Measurements from ENCODE around the gene PRF1.
"Not testable (repeated sequence)": the region's sequence is repeated elsewhere in the genome, so short reads cannot be mapped to it uniquely, and the experiment has no call there.

PRF1 gene

GRCh38 chr10:70593513-70593890 is 9.0 kb downstream of the PRF1 start:
- DNase-seq (ENCODE audit: low read depth): no peak

GRCh38 chr10:70592746-70593512 is 9.6 kb downstream of the PRF1 start:
- no peak for DNase-seq (ENCODE audit: low read depth)

- DNase-seq (ENCODE audit: low read depth): no peak
These were observed 10.3 kb downstream of the PRF1 start for GRCh38 chr10:70592186-70592735.

GRCh38 chr10:70590655-70591416 is 11.7 kb downstream of the PRF1 start:
- no peak for DNase-seq (ENCODE audit: low read depth)

DNA sequence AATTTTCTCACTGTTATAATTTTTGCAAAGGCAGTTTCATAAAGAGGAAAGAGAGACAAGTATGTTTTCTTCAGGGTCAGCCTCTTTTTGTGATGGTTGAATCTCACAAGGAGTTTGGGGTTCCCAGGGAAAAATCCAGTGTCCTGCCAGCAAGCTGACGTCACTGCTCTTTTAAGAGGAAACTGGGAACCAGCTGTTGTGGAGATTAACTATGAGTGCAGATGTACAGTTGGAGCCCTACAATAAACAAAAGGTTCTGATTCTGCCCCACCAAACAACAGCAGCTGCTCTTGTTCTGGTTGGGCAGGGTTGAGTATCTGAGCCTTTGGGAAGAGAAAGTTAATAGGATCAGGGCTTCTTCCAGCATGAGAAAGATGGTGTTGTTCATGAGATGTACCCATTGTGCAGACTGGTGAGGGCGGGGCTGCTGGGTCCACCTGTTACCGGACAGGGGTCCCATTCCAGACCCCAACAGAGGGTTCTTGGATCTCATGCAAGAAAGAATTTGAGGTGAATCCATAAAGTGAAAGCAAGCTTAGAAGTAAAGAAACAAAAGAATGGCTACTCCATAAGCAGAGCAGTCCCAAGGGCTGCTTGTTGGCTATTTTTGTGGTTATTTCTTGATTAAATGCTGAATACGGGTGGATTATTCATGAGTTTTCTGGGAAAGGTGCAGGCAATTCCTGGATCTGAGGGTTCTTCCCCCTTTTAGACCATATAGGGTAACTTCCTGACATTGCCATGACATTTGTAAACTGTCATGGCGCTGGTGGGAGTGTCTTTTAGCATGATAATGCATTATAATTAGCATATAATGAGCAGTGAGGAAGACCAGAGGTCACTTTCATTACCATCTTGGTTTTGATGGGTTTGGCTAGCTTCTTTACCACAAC is 12.5 kb downstream of the PRF1 start:
- DNase-seq (ENCODE audit: low read depth): no peak

DNA sequence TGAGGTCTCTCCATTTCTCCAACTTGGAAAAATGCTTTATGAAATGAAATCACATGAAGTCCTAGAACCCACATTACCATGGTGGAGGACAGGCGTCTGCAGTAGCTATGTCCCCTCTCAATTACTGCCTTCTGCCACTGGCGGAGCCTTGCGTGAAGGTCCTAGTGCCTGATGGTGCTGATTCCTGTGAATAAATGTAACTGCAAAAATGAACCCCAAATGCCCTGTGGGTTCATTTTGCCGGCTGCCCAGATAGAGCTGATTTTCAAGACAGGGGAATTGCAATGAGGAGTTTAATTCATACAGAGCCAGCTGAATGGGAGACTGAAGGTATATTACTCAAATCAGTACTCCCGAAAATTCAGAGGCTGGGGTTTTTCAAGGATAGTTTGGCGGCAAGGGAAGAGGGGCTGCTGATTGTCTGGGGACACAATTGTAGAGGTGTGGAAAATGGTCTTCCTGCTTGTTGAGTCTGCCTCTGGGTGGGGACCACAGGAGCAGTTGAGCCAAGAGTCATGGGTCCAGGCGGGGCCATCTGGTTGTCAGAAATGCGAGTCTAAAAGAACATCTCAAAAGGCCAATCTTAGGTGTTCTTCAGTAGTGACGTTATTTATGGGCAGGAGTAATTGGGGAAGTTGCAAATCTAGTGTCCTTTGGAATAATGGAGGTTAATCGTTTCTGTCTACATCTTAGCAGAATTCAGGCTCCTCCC is 13.5 kb downstream of the PRF1 start:
- DNase-seq (ENCODE audit: low read depth): no peak

DNA sequence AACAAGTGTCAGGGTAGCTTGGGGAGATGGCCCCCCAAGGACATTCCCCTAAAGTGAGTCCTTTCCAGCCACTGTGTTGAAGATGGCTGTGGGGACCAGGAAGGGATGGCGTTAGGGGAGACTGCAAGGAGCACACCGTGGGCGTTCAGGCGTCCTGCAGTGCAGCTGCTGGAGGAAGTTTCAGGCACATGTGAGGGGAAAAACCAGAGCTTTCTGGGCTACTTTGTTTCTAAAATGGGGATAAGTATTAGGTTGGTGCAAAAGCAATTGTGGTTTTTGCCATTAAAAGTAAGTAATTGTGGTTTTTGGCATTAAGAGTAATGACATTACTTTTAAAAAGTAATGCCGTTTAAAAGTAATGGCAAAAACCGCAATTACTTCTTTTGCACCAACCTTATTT is 14.3 kb downstream of the PRF1 start:
- DNase-seq (ENCODE audit: low read depth): no peak

DNA sequence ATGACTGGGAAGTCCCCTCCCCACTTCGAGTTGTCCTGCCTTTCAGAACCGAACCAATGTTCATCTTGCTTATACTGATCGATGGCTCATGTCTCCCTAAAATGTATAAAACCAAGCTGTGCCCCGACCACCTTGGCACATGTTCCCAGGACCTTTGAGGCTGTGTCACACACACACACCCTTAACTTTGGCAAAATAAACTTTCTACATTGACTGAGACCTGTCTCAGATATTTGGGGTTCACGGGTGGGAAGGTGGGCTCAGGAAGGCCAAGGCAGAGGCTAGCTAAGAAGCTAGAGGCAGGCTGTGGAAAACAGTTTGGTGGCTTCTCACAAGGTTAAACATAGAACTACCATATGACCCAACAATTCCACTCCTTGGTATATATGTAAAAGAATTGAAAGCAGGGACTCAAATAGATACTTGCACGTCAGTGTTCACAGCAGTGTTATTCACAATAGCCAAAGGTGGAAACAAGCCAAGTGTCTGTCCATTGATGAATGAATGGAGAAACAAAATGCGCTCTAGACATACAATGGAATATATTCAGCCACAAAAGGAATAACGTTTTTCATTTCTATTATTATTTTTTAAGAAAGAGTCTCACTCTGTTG is 15.4 kb downstream of the PRF1 start:
- DNase-seq (ENCODE audit: low read depth): no peak

DNA sequence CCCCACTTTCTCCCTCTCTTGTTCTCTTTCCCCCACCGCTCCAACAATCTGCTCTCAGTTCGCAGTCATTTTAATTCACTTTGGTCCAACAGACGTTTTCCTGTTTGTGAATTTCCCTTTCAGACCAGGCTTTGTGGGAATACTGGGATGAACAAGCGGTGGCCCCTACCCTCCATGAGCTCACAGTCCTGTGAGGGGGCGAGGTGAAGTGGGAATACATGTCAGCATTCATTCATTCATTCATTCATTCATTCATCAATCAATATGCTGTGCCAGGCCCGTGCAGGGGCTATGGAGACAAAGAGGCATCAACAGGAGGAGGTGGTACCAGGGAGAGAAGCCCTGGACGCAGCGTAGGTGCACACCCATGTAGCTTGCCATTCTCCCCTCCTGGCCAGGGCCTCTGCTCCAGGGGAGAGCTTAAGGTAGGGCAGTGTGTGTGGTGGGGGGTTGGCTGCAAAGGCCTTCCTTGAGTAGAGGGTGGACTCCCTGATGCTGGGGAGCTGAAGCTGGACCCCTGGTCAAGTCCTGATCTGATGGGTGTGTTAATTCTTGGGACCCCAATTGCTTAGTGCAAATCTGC is 16.1 kb downstream of the PRF1 start:
- DNase-seq (ENCODE audit: low read depth): no peak

DNA sequence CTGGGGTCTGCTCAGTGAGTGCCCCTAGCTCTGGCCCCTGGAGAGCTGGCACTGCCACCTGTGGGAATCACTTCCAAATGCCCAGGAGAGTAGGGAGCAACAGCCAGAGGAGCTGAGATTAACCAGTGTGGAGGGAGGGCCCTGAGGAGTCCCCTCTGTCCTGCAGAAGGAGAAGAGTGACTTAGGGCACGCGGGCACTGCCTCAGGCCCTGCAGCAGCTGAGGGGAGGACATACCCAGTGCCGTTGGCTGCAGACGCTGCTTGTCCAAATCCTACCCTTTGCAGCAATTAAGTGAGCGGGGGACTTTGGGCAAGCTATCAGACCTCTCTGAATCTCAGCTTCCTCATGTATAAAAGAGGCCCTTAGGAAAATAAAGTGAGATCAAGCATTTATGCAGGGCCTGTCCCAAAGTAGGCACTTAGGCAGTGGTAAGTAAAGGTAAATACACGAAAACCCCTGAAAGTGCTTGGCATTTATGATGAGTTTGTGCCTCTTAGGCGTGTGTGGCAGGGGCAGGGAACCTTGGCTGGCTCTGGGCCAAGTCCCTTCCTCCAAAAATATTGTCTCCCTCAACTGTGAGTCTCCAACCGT is 16.9 kb downstream of the PRF1 start:
- no peak for DNase-seq (ENCODE audit: low read depth)

DNA sequence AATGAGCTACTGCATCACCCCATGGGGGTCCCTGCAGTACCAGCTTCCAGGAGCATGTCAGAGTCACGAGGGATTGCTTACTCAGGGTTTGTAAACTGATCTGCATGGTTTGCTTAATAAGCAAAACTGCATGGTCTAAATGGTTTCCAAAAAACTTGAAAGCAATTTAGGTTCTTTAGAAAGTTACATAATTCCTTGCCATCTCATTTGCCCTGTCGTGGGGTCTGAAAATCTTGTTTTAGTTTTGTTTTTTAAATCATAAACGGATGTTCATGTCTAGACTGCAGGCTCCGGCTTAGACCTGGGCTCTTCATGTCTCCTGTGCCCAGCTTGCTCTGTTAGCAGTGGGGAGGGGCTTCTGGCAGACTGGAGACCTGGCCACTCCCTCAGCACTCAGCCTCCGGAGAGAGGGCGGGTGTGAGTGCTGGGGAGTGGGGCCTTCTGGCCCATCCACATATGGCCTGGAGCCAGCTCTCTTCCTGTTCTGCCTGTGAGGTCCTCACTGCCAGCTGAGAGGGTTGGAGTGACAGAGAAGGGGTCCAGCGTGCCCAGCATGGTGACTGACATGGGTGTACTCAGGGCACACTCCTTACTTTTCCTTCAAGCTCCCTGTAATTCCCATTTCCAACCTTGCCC is 17.5 kb downstream of the PRF1 start:
- no peak for DNase-seq (ENCODE audit: low read depth)

DNA sequence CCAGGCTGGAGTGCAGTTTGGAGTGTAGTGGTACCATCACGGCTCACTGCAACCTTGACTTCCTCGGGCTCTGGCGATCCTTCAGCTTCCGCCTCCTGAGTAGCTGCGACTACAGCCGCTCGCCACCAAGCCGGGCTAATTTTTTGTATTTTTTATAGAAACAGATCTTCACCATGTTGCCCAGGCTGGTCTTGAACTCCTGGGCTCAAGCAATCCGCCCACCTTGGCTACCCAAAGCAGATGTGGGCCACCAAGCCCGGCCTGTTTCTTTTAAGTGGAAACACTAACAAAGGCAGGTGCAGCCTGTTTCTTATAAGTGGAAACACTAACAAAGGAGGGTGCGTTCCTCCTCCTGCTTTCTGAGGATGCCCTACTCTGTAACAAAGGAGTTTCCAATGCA is 18.2 kb downstream of the PRF1 start:
- no peak for DNase-seq (ENCODE audit: low read depth)

GRCh38 chr10:70583669-70584037 is 18.9 kb downstream of the PRF1 start:
- no peak for DNase-seq (ENCODE audit: low read depth)

- no peak for DNase-seq (ENCODE audit: low read depth)
These were observed 19.5 kb downstream of the PRF1 start for GRCh38 chr10:70582793-70583668.

- not testable (repeated sequence) for DNase-seq (ENCODE audit: low read depth)
These were observed 21.4 kb downstream of the PRF1 start for GRCh38 chr10:70581176-70581575.

GRCh38 chr10:70579234-70580002 is 23.1 kb downstream of the PRF1 start:
- no peak for DNase-seq (ENCODE audit: low read depth)

DNA sequence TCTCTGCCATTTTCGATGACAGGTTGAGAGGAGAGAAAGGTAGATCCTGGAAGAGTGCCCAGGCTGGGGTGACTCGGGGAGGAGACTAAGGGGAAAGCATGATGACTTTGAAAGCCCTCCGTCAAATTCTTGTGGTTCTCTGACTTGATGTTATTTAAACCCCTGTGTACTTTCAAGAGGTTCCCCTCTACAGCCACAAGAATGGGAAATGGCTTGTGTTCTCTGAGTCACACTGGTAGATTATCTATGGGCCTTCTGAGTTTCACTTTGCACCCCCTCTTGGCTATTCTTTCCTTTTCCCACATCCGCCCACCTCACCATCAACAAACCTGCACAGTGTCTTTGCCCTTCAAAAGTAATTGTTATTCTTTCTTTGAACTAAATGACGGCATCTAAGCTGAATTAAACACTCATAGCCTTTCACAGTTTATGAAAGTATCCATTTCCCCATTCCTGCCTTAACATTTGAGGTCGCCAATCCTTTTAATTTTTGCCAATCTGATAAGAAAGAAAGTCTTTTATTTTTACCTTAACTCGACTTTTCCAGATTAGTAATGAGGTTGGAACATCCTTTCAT is 24.1 kb downstream of the PRF1 start:
- peak; percentile 90 for DNase-seq (ENCODE audit: low read depth)

All from non-pigmented ciliary epithelial cell (primary cell).